Naive thymus-derived CD4-positive, alpha-beta T cell (primary cell): ENCODE measurements around the gene ZFYVE9. TPM values are rescaled to one million over a fixed set of nuclear protein-coding genes. Genes with fewer than 3 reads are reported as not detected.
A peak's percentile ranks its signal among the peaks of the same experiment; 100 is the strongest.
"Not testable (repeated sequence)": the region's sequence is repeated elsewhere in the genome, so short reads cannot be mapped to it uniquely, and the experiment has no call there.

Experiments
- ATAC-seq: fragments of 150-1000 bp; cut with Tn5 transposase; 2 replicates; pipeline ENCODE4 v1.10.0; 2021; ENCODE audit warnings: mild to moderate bottlenecking, moderate library complexity
- CTCF ChIA-PET: fragments of 350-600 bp; sonication (Branson Sonifier 250); formaldehyde crosslinking; loops from one replicate; lab custom pipeline; 2021; ENCODE audit warnings: antibody characterized with exemption; lab: Charles Lee
- POLR2A ChIA-PET: fragments of 350-600 bp; sonication (Branson Sonifier 250); formaldehyde crosslinking; loops from one replicate; lab custom pipeline; 2021; ENCODE audit warnings: antibody characterized with exemption, inconsistent platforms; lab: Charles Lee
- DNase-seq, 9 donors: peaks; one replicate each; pipeline versions ENCODE4 v3.0.0 to v3.0.0-alpha.2; 2020 to 2022; ENCODE audit warnings: mixed read lengths in 1 of 9
- H3K27ac ChIP-seq: one replicate; pipeline ENCODE4 v1.7.0; 2013; ENCODE audit warnings: mild to moderate bottlenecking, low read depth, low read length, moderate library complexity
- H3K27me3 ChIP-seq, 2 donors: one replicate each; pipeline ENCODE4 v1.7.0; 2013; ENCODE audit warnings: low read length in 2 of 2, mild to moderate bottlenecking in 2 of 2, moderate library complexity in 2 of 2; ENCODE audit not compliant: control insufficient read depth in 2 of 2, insufficient read depth in 2 of 2
- H3K36me3 ChIP-seq, 3 experiments: 1 replicate in 2 of 3; 2 replicates in 1 of 3; pipeline ENCODE4 v1.7.0; 2013; ENCODE audit warnings: low read length in 3 of 3, mild to moderate bottlenecking in 3 of 3, moderate library complexity in 1 of 3; ENCODE audit not compliant: insufficient read depth in 3 of 3, control insufficient read depth in 2 of 3
- H3K4me1 ChIP-seq, 2 donors: one replicate each; pipeline ENCODE4 v1.7.0; 2013; ENCODE audit warnings: low read length in 2 of 2, mild to moderate bottlenecking in 2 of 2, moderate library complexity in 1 of 2; ENCODE audit not compliant: control insufficient read depth in 2 of 2, insufficient read depth in 2 of 2
- H3K4me3 ChIP-seq: 2 replicates; pipeline ENCODE4 v1.7.0; 2013; ENCODE audit warnings: mild to moderate bottlenecking, low read length
- H3K9me3 ChIP-seq, 3 experiments: 1 replicate in 2 of 3; 2 replicates in 1 of 3; pipeline ENCODE4 v1.7.0; 2013; ENCODE audit warnings: low read length in 3 of 3; ENCODE audit not compliant: control insufficient read depth in 2 of 3
- H3K27ac Mint-ChIP-seq, 9 donors: one replicate each; pipeline ENCODE4 v1.8.0; 2020 to 2022; ENCODE audit warnings: mixed read lengths in 9 of 9, mild to moderate bottlenecking in 8 of 9, moderate library complexity in 5 of 9, inconsistent platforms in 2 of 9
- H3K27me3 Mint-ChIP-seq, 5 donors: one replicate each; pipeline ENCODE4 v1.8.0; 2021 to 2022; ENCODE audit warnings: mixed read lengths in 5 of 5, mild to moderate bottlenecking in 1 of 5
- H3K36me3 Mint-ChIP-seq, 5 donors: one replicate each; pipeline ENCODE4 v1.8.0; 2020 to 2022; ENCODE audit warnings: mixed read lengths in 5 of 5, mild to moderate bottlenecking in 3 of 5, inconsistent platforms in 1 of 5
- H3K4me1 Mint-ChIP-seq, 7 donors: one replicate each; pipeline ENCODE4 v1.8.0; 2020 to 2022; ENCODE audit warnings: mixed read lengths in 7 of 7, mild to moderate bottlenecking in 3 of 7, inconsistent platforms in 1 of 7
- H3K4me3 Mint-ChIP-seq, 10 donors: one replicate each; pipeline ENCODE4 v1.8.0; 2020 to 2022; ENCODE audit warnings: mild to moderate bottlenecking in 10 of 10, mixed read lengths in 10 of 10, moderate library complexity in 6 of 10, inconsistent platforms in 2 of 10
- H3K9me3 Mint-ChIP-seq, 11 donors: one replicate each; pipeline ENCODE4 v1.8.0; 2020 to 2022; ENCODE audit warnings: mixed read lengths in 11 of 11, mild to moderate bottlenecking in 4 of 11, inconsistent platforms in 1 of 11, moderate library complexity in 1 of 11
- intact Hi-C, 2 donors: fragments of 100-400 bp; cut with micrococcal nuclease; formaldehyde crosslinking; loops; one replicate each; pipeline ENCODE4 v1.15.1; 2023
- polyA plus RNA-seq, 2 donors: library from polyadenylated mRNA; unstranded; fragments of 300-500 nt; fragmentation: Illumina TruSeq; gene quantifications; one replicate each; pipeline ENCODE4 v1.2.3, GENCODE V29; 2021
- total RNA-seq, 6 experiments: library from RNA in 5 of 6; stranded (reverse) in 5 of 6; gene quantifications; 1 replicate in 5 of 6; 2 replicates in 1 of 6; pipeline ENCODE4 v1.2.3 and lab custom pipeline; 2021 to 2026

Gene ZFYVE9
- total and polyA plus RNA-seq, 7 experiments from 2014 or later = 1.8 to 13.9 (median 5.0) TPM

- CTCF ChIA-PET = interaction anchor here (0.6 to 1.4 kb wide), 3 partner anchors 18 to 139 kb away, joined by 3 to 6 read pairs (median 3); no protein-coding TSS in a partner anchor
- no peaks in the 10 kb centered on the region for H3K9me3 ChIP-seq
- Mint-ChIP-seq H3K27ac (peak overlapping the region in 7 of 9 donors; percentile 18 to 94 (median 57)), H3K4me1 (peaks cover 23 to 58% (median 45%) of the 10 kb centered on the region in 7 donors), H3K9me3 (no peaks in the 10 kb centered on the region), H3K36me3 (peaks cover 0 to 22% (median 0%) of the 10 kb centered on the region in 5 donors), H3K4me3 (peak overlapping the region in 9 of 10 donors; percentile 16 to 98 (median 70)), H3K27me3 (no peaks in the 10 kb centered on the region)
- H3K4me1 ChIP-seq = peaks cover 15 to 20% of the 10 kb centered on the region in 2 donors
- POLR2A ChIA-PET = interaction anchor here (0.9 to 5.2 kb wide), 4 partner anchors 22 to 356 kb away, joined by 4 to 68 read pairs (median 5); partner anchors contain the start of genes ORC1 and PRPF38A
- no peak for ATAC-seq
- no peak overlapping the region for H3K27ac ChIP-seq
- H3K27me3 ChIP-seq = no peaks in the 10 kb centered on the region
- intact Hi-C loops = loop anchor here (2.0 to 10.0 kb wide), 11 partner anchors 225 to 1685 kb away; partner anchors contain the start of genes ECHDC2 (in 2 of the 2), SCP2 (in 2 of the 2), BTF3L4 (in 1 of the 2) and CPT2 (in 1 of the 2)
- H3K4me3 ChIP-seq = no peak overlapping the region
- peaks cover 4 to 12% (median 7%) of the 10 kb centered on the region in 3 experiments for H3K36me3 ChIP-seq
- no peak for DNase-seq
These were observed 225.4 kb downstream of the ZFYVE9 start for GRCh38 chr1:52367272-52367671.

GRCh38 chr1:52368383-52369172, 226.7 kb downstream of the ZFYVE9 start:
- ATAC-seq (no peak), DNase-seq (peak; percentile 29 to 67 (median 60))
- POLR2A ChIA-PET = interaction anchor here (0.7 to 5.2 kb wide), 5 partner anchors 10 to 337 kb away, joined by 3 to 68 read pairs (median 3); partner anchors contain the start of genes ORC1, PRPF38A and SHISAL2A
- Mint-ChIP-seq H3K27me3 (no peaks in the 10 kb centered on the region), H3K9me3 (no peaks in the 10 kb centered on the region), H3K4me3 (peak overlapping the region; percentile 31 to 98 (median 77)), H3K36me3 (peaks cover 0 to 17% (median 0%) of the 10 kb centered on the region in 5 donors), H3K27ac (peak overlapping the region; percentile 7 to 87 (median 67)), H3K4me1 (peaks cover 23 to 51% (median 40%) of the 10 kb centered on the region in 7 donors)
- intact Hi-C loops = loop anchor here (5.0 to 10.0 kb wide), 7 partner anchors 226 to 1684 kb away; partner anchors contain the start of genes ECHDC2 (in 2 of the 2), SCP2 (in 2 of the 2), CPT2 (in 1 of the 2) and GPX7 (in 1 of the 2)
- CTCF ChIA-PET = interaction anchor here (0.6 to 1.4 kb wide), 2 partner anchors 20 to 35 kb away, joined by 4 to 6 read pairs; no protein-coding TSS in a partner anchor
- no peaks in the 10 kb centered on the region for H3K9me3 ChIP-seq
- peak overlapping the region; percentile 47 for H3K27ac ChIP-seq
- H3K4me3 ChIP-seq = peak overlapping the region; percentile 28
- H3K36me3 ChIP-seq = peaks cover 0 to 5% (median 0%) of the 10 kb centered on the region in 3 experiments
- peaks cover 15% of the 10 kb centered on the region in 2 donors for H3K4me1 ChIP-seq
- H3K27me3 ChIP-seq = no peaks in the 10 kb centered on the region

GRCh38 chr1:52369851-52370250, 228.0 kb downstream of the ZFYVE9 start:
- H3K9me3 ChIP-seq, CTCF ChIA-PET, H3K36me3 ChIP-seq, ATAC-seq, H3K4me3 Mint-ChIP-seq, H3K27ac ChIP-seq, H3K27me3 ChIP-seq, H3K27ac Mint-ChIP-seq, H3K9me3 Mint-ChIP-seq, H3K36me3 Mint-ChIP-seq, H3K4me3 ChIP-seq, H3K27me3 Mint-ChIP-seq, DNase-seq, H3K4me1 ChIP-seq: not testable (repeated sequence)
- POLR2A ChIA-PET = interaction anchor here (1.0 to 5.2 kb wide), 2 partner anchors 9 to 35 kb away, joined by 3 to 68 read pairs; partner anchors contain the start of genes ORC1 and PRPF38A
- peaks cover 15 to 39% (median 29%) of the 10 kb centered on the region in 7 donors for H3K4me1 Mint-ChIP-seq
- intact Hi-C loops = loop anchor here (5.0 to 10.0 kb wide), 7 partner anchors 228 to 1682 kb away; partner anchors contain the start of genes ECHDC2 (in 2 of the 2), SCP2 (in 2 of the 2), CPT2 (in 1 of the 2) and GPX7 (in 1 of the 2)

DNA sequence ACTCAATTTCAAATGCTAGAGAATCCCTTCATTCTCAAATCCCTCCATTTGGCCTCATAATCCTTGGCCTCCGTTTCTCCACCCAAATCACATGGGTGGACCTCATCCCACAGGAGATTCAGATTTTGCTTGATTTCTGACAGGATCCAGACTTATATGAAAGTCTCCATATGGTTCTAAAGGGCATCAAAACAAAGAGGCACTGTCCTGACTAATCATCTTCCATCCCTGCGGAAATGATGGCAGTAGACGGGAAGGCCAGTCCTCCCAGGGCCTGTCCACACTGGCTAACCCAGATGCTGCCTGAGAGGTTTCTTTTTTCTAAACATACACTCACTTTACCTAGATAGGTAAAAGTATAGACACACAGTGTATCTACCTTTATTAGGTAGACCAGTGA, 243.5 kb downstream of the ZFYVE9 start:
- POLR2A ChIA-PET = no interaction called here
- Histone ChIP-seq H3K4me3 (no peak overlapping the region), H3K4me1 (no peaks in the 10 kb centered on the region), H3K36me3 (no peaks in the 10 kb centered on the region), H3K27me3 (no peaks in the 10 kb centered on the region), H3K27ac (no peak overlapping the region), H3K9me3 (no peaks in the 10 kb centered on the region)
- CTCF ChIA-PET = no interaction called here
- H3K4me1 Mint-ChIP-seq = peaks cover 0 to 2% (median 0%) of the 10 kb centered on the region in 7 donors
- no peak for DNase-seq
- no peak for ATAC-seq
- H3K36me3 Mint-ChIP-seq = peaks cover 0 to 17% (median 4%) of the 10 kb centered on the region in 5 donors
- no peaks in the 10 kb centered on the region for H3K9me3 Mint-ChIP-seq
- intact Hi-C loops = no loop called here
- no peaks in the 10 kb centered on the region for H3K27me3 Mint-ChIP-seq
- H3K4me3 Mint-ChIP-seq = no peak overlapping the region
- H3K27ac Mint-ChIP-seq = no peak overlapping the region

DNA sequence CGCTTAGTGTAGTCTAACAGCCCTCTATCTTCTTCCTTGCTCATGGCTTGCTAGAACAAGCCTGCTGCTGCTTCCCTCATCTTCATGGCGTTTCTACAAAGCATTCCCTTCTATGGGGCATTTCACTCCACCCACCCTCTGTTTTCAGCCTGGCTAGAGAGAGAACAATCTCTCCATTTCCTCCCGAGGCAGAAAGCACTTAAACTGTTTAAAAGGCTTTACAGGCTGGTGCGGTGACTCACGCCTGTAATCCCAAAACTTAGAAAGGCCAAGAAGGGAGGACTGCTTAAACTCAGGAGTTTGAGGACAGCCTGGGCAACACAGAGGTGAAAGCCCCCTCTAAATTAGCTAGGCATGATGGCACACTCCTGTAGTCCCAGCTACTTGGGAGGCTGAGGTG, 244.6 kb downstream of the ZFYVE9 start:
- H3K4me3 Mint-ChIP-seq = no peak overlapping the region

GRCh38 chr1:52393174-52393573, 251.3 kb downstream of the ZFYVE9 start:
- no peaks in the 10 kb centered on the region for H3K9me3 ChIP-seq
- no peak for DNase-seq
- Mint-ChIP-seq H3K36me3 (peaks cover 0 to 29% (median under 1%) of the 10 kb centered on the region in 5 donors), H3K4me3 (no peak overlapping the region), H3K27me3 (no peaks in the 10 kb centered on the region), H3K27ac (no peak overlapping the region), H3K4me1 (peaks cover 0 to 13% (median 0%) of the 10 kb centered on the region in 7 donors), H3K9me3 (no peaks in the 10 kb centered on the region)
- H3K36me3 ChIP-seq = no peaks in the 10 kb centered on the region
- ChIA-PET POLR2A (interaction anchor here (1.0 kb wide), 1 partner anchor 11 kb away, joined by 5 read pairs; the partner anchor contains the start of genes ORC1 and PRPF38A), CTCF (no interaction called here)
- H3K27me3 ChIP-seq = no peaks in the 10 kb centered on the region
- H3K4me1 ChIP-seq = no peaks in the 10 kb centered on the region
- H3K4me3 ChIP-seq = no peak overlapping the region
- intact Hi-C loops = no loop called here
- H3K27ac ChIP-seq = no peak overlapping the region
- no peak for ATAC-seq

More for the DNA sequence above, 244.6 kb downstream of the ZFYVE9 start:
- H3K36me3 ChIP-seq = no peaks in the 10 kb centered on the region
- peaks cover 0 to 2% (median 0%) of the 10 kb centered on the region in 7 donors for H3K4me1 Mint-ChIP-seq
- H3K27ac ChIP-seq = no peak overlapping the region
- H3K4me3 ChIP-seq = no peak overlapping the region
- peaks cover 0 to 17% (median 4%) of the 10 kb centered on the region in 5 donors for H3K36me3 Mint-ChIP-seq
- H3K27me3 ChIP-seq = no peaks in the 10 kb centered on the region
- H3K27me3 Mint-ChIP-seq = no peaks in the 10 kb centered on the region
- H3K4me1 ChIP-seq = no peaks in the 10 kb centered on the region
- DNase-seq (no peak), ATAC-seq (no peak)
- intact Hi-C loops = no loop called here
- ChIA-PET POLR2A (no interaction called here), CTCF (no interaction called here)
- H3K27ac Mint-ChIP-seq = peak overlapping the region in 1 of 9 donors; percentile 36
- no peaks in the 10 kb centered on the region for H3K9me3 ChIP-seq
- H3K9me3 Mint-ChIP-seq = no peaks in the 10 kb centered on the region
